GM12865 (cell line): ENCODE measurements around the gene MYO7B.

ENCODE experiments used
- DNase-seq: peaks from one replicate; pipeline ENCODE4 v3.0.0; 2010; ENCODE audit warnings: low read depth
- H3K4me3 ChIP-seq: 2 replicates; pipeline ENCODE4 v1.5.1; 2011; ENCODE audit warnings: mild to moderate bottlenecking, low read depth, low read length, control low read depth
- CTCF ChIP-seq: IDR thresholded peaks from 2 replicates; pipeline ENCODE4 v1.5.1; 2011; ENCODE audit warnings: low read length, control low read depth, low read depth, inconsistent platforms; ENCODE audit not compliant: insufficient read depth; ENCODE audit errors: missing control alignments

Gene MYO7B

GRCh38 chr2:127643439-127644065 lies 108.1 kb downstream of the MYO7B start:
- no peak for TF ChIP-seq CTCF
- H3K4me3 ChIP-seq: no peak overlapping the region
- DNase-seq: no peak

- no peak overlapping the region for H3K4me3 ChIP-seq
- TF ChIP-seq CTCF: no peak
- DNase-seq: no peak
These were observed 108.9 kb downstream of the MYO7B start for GRCh38 chr2:127644066-127645025.

DNA sequence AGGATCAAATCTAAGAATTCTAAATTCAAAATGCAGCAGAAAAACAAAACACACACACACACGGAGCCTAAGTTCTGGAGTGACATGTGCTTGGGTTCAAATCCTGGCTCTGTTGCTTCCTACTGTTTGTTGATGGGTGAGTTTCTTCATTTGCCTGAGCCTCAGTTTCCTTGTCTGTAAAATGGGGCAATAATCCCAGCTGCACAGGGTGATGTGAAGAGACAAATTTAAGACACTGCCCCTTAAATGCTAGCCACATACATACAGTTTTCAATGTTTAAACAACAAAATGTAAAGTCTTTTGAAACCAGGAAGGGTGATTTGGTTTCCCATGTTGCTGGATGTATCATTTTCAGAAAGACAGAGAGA lies 109.5 kb downstream of the MYO7B start:
- no peak overlapping the region for H3K4me3 ChIP-seq
- no peak for TF ChIP-seq CTCF
- no peak for DNase-seq

- no peak within 1 kb of the TSS for H3K4me3 ChIP-seq
- TF ChIP-seq CTCF: no peak
- no peak for DNase-seq
These were observed 110.2 kb downstream of the MYO7B start, which contains the start of gene GPR17 for GRCh38 chr2:127645395-127646291. Gene GPR17 (plus strand): TSS chr2:127646153. CDS start chr2:127650736, 4,583 bp downstream.

- no peak for TF ChIP-seq CTCF
- no peak overlapping the region for H3K4me3 ChIP-seq
- DNase-seq: no peak
These were observed 111.2 kb downstream of the MYO7B start for GRCh38 chr2:127646487-127647241.
